H1 (cell line): ENCODE data around the gene TET2. TPM values are rescaled to one million over a fixed set of nuclear protein-coding genes. Genes with fewer than 3 reads are reported as not detected.

Source experiments
- CTCF ChIA-PET: fragments of 300-600 bp; sonication (Branson Sonifier 250); formaldehyde crosslinking; loops from one replicate; lab custom pipeline; 2021; ENCODE audit not compliant: partially characterized antibody; lab: Charles Lee
- POLR2A ChIA-PET: fragments of 300-600 bp; sonication (Branson Sonifier 250); formaldehyde crosslinking; loops from one replicate; lab custom pipeline; 2021; ENCODE audit warnings: inconsistent platforms; ENCODE audit not compliant: partially characterized antibody; lab: Charles Lee
- DNase-seq, 2 experiments: peaks; one replicate each; pipeline versions ENCODE4 v3.0.0 to v3.0.0-alpha.2; 2010 to 2022; ENCODE audit warnings: low spot score in 2 of 2, low read depth in 1 of 2, mixed read lengths in 1 of 2
- FAIRE-seq: peaks from 2 replicates; lab custom pipeline; 2011; peaks lifted over from hg19 to GRCh38; lab: Jason Lieb, UNC
- H2AFZ ChIP-seq: 2 replicates; pipeline ENCODE4 v1.8.1; 2012; ENCODE audit warnings: low read length, inconsistent platforms
- H2AK5ac ChIP-seq: 2 replicates; pipeline ENCODE4 v1.6.1; 2013; ENCODE audit warnings: low read depth, low read length
- H2BK120ac ChIP-seq: replicated peaks from 2 replicates; pipeline ENCODE3; 2013; ENCODE audit warnings: low read depth, low read length, inconsistent platforms
- H2BK12ac ChIP-seq: 2 replicates; pipeline ENCODE4 v1.6.1; 2013; ENCODE audit warnings: low read depth, low read length
- H2BK15ac ChIP-seq: 2 replicates; pipeline ENCODE4 v1.6.1; 2013; ENCODE audit warnings: low read length
- H2BK20ac ChIP-seq: 2 replicates; pipeline ENCODE4 v1.6.1; 2013; ENCODE audit warnings: low read length
- H2BK5ac ChIP-seq: 2 replicates; pipeline ENCODE4 v1.6.1; 2013; ENCODE audit warnings: low read depth, low read length
- H3K14ac ChIP-seq: 2 replicates; pipeline ENCODE4 v1.6.1; 2013; ENCODE audit warnings: inconsistent platforms; ENCODE audit not compliant: insufficient read length
- H3K18ac ChIP-seq: 2 replicates; pipeline ENCODE4 v1.6.1; 2013; ENCODE audit warnings: low read length; ENCODE audit errors: extremely low read depth
- H3K23ac ChIP-seq: 2 replicates; pipeline ENCODE4 v1.6.1; 2013; ENCODE audit warnings: inconsistent platforms; ENCODE audit not compliant: insufficient read length
- H3K23me2 ChIP-seq: 2 replicates; pipeline ENCODE4 v1.6.1; 2013; ENCODE audit warnings: low read depth, low read length
- H3K27ac ChIP-seq: 2 replicates; pipeline ENCODE4 v1.6.1; 2011; ENCODE audit warnings: low read depth, low read length, inconsistent platforms
- H3K27me3 ChIP-seq, 4 experiments: replicated peaks in 1 of 4; 1 replicate in 1 of 4; 2 replicates in 3 of 4; pipeline versions ENCODE4 v1.6.1 to v1.8.1; 2011 to 2013; ENCODE audit warnings: low read length in 3 of 4, mild to moderate bottlenecking in 3 of 4, inconsistent platforms in 2 of 4, mixed read lengths in 2 of 4, moderate library complexity in 1 of 4; ENCODE audit not compliant: control insufficient read depth in 3 of 4, insufficient read depth in 3 of 4; ENCODE audit errors: extremely low read depth in 1 of 4
- H3K36me3 ChIP-seq, 4 experiments: 2 replicates each; pipeline versions ENCODE4 v1.6.1 to v1.8.1; 2011 to 2013; ENCODE audit warnings: mild to moderate bottlenecking in 4 of 4, low read length in 3 of 4, moderate library complexity in 2 of 4, control low read depth in 1 of 4, inconsistent platforms in 1 of 4; ENCODE audit not compliant: insufficient read depth in 4 of 4, control insufficient read depth in 2 of 4
- H3K4ac ChIP-seq: replicated peaks from 2 replicates; pipeline ENCODE3; 2013; ENCODE audit warnings: low read length, low read depth, mixed read lengths, inconsistent platforms; ENCODE audit not compliant: insufficient read length
- H3K4me1 ChIP-seq, 4 experiments: replicated peaks in 1 of 4; 1 replicate in 1 of 4; 2 replicates in 3 of 4; pipeline versions ENCODE4 v1.6.1 to v1.8.1; 2011 to 2013; ENCODE audit warnings: low read length in 3 of 4, inconsistent platforms in 2 of 4, mixed read lengths in 1 of 4; ENCODE audit not compliant: insufficient read depth in 4 of 4, control insufficient read depth in 3 of 4
- H3K4me2 ChIP-seq, 2 experiments: 2 replicates each; pipeline versions ENCODE4 v1.6.1 to v1.8.1; 2011 to 2013; ENCODE audit warnings: low read depth in 2 of 2, low read length in 2 of 2, control low read depth in 1 of 2, inconsistent platforms in 1 of 2, mild to moderate bottlenecking in 1 of 2; ENCODE audit not compliant: insufficient read depth in 1 of 2
- H3K4me3 ChIP-seq, 4 experiments: fragments of 200-600, 300-600 bp in 1 of 4; sonication (generic), shearing (Covaris generic), sonication (Bioruptor Twin) in 1 of 4; 2 replicates each; pipeline versions ENCODE4 v1.5.1 to v1.8.1; 2011 to 2016; ENCODE audit warnings: low read length in 4 of 4, low read depth in 3 of 4, control low read depth in 2 of 4, inconsistent platforms in 2 of 4, mild to moderate bottlenecking in 2 of 4, mixed read lengths in 1 of 4, moderate library complexity in 1 of 4; ENCODE audit not compliant: insufficient read depth in 2 of 4; ENCODE audit errors: extremely low read depth in 1 of 4
- H3K56ac ChIP-seq: replicated peaks from 2 replicates; pipeline ENCODE3; 2013; ENCODE audit warnings: low read depth, mild to moderate bottlenecking, mixed read lengths, low read length, inconsistent platforms; ENCODE audit not compliant: insufficient read length
- H3K79me1 ChIP-seq: 2 replicates; pipeline ENCODE4 v1.6.1; 2013; ENCODE audit warnings: low read depth, low read length, control low read depth
- H3K79me2 ChIP-seq, 2 experiments: 2 replicates each; pipeline versions ENCODE4 v1.6.1 to v1.8.1; 2012 to 2013; ENCODE audit warnings: low read length in 2 of 2, mild to moderate bottlenecking in 2 of 2, inconsistent platforms in 1 of 2; ENCODE audit not compliant: insufficient read depth in 2 of 2, control insufficient read depth in 1 of 2
- H3K9ac ChIP-seq, 4 experiments: replicated peaks in 1 of 4; 1 replicate in 1 of 4; 2 replicates in 3 of 4; pipeline versions ENCODE4 v1.6.1 to v1.8.1; 2011 to 2013; ENCODE audit warnings: low read depth in 3 of 4, low read length in 3 of 4, control low read depth in 2 of 4, mild to moderate bottlenecking in 2 of 4, moderate library complexity in 2 of 4, inconsistent platforms in 1 of 4; ENCODE audit errors: extremely low read depth in 1 of 4
- H3K9me3 ChIP-seq, 2 experiments: 2 replicates each; pipeline versions ENCODE4 v1.6.1 to v1.8.1; 2012 to 2013; ENCODE audit warnings: mild to moderate bottlenecking in 2 of 2, moderate library complexity in 2 of 2, control low read depth in 1 of 2, inconsistent platforms in 1 of 2, low read depth in 1 of 2, low read length in 1 of 2, mixed read lengths in 1 of 2; ENCODE audit not compliant: insufficient read depth in 2 of 2
- H4K20me1 ChIP-seq, 2 experiments: replicated peaks in 1 of 2; 2 replicates each; pipeline versions ENCODE3 to v1.8.1; 2011 to 2013; ENCODE audit warnings: inconsistent platforms in 2 of 2, low read length in 2 of 2, mild to moderate bottlenecking in 1 of 2; ENCODE audit not compliant: insufficient read depth in 2 of 2, control insufficient read depth in 1 of 2
- H4K5ac ChIP-seq: 2 replicates; pipeline ENCODE4 v1.6.1; 2013; ENCODE audit warnings: low read length, low read depth, mixed read lengths, inconsistent platforms; ENCODE audit not compliant: insufficient read length
- H4K8ac ChIP-seq: 2 replicates; pipeline ENCODE4 v1.8.0; 2013; ENCODE audit warnings: mild to moderate bottlenecking, moderate library complexity, low read length, inconsistent platforms; ENCODE audit not compliant: insufficient read depth; ENCODE audit errors: extremely low read depth
- H4K91ac ChIP-seq: replicated peaks from 2 replicates; pipeline ENCODE3; 2013; ENCODE audit warnings: low read length, mixed read lengths, inconsistent platforms; ENCODE audit not compliant: insufficient read length
- CTBP2 ChIP-seq: IDR thresholded peaks from 2 replicates; pipeline ENCODE4 v1.7.0; 2011; ENCODE audit warnings: borderline replicate concordance, mild to moderate bottlenecking, moderate library complexity, mixed read lengths, low read length; ENCODE audit not compliant: insufficient read depth, insufficient read length
- JUN ChIP-seq: IDR thresholded peaks from 2 replicates; pipeline ENCODE4 v1.6.1; 2011; ENCODE audit warnings: low read depth, mild to moderate bottlenecking, improper control_type of control experiment, low read length
- NANOG ChIP-seq: IDR thresholded peaks from 2 replicates; pipeline ENCODE4 v1.6.1; 2011; ENCODE audit warnings: low read length, low read depth, mild to moderate bottlenecking, inconsistent platforms; ENCODE audit not compliant: insufficient read depth, poor library complexity, severe bottlenecking
- SAP30 ChIP-seq: fragments of 300-600 bp; sonication (generic); IDR thresholded peaks from 2 replicates; pipeline ENCODE4 v1.7.1; 2012; ENCODE audit warnings: low read length, moderate library complexity, mild to moderate bottlenecking, inconsistent platforms; ENCODE audit not compliant: insufficient read depth, insufficient replicate concordance
- SIN3A ChIP-seq, 2 experiments: IDR thresholded peaks in 1 of 2; conservative IDR thresholded peaks in 1 of 2; 2 replicates each; pipeline ENCODE4 v1.6.1; 2011 to 2012; ENCODE audit warnings: low read length in 2 of 2, improper control_type of control experiment in 1 of 2, low read depth in 1 of 2, mild to moderate bottlenecking in 1 of 2
- TEAD4 ChIP-seq: IDR thresholded peaks from 2 replicates; pipeline ENCODE4 v1.6.1; 2012; ENCODE audit warnings: low read depth, low read length, inconsistent platforms, mixed read lengths
- WGBS, 2 experiments: shearing (Covaris generic) in 1 of 2; methylation state at CpG; one replicate each; pipeline versions ENCODE4 v1.1.6 to v1.1.7; 2013 to 2015; ENCODE audit warnings: low lambda C conversion rate in 2 of 2, mixed read lengths in 2 of 2, inconsistent platforms in 1 of 2, low coverage in 1 of 2, missing lambda C conversion rate in 1 of 2; ENCODE audit not compliant: insufficient replicate concordance in 2 of 2, insufficient coverage in 1 of 2, insufficient read length in 1 of 2; ENCODE audit errors: extremely low coverage in 1 of 2, missing lambda C conversion rate in 1 of 2; 5-methylcytosine and 5-hydroxymethylcytosine counted together
- polyA plus RNA-seq, 7 experiments: library from polyadenylated mRNA; depleted of rRNA in 3 of 7; stranded (reverse) in 5 of 7; unstranded in 2 of 7; fragments of >200 nt in 5 of 7; fragments of 200-250 nt in 2 of 7; gene quantifications; 1 replicate in 5 of 7; 2 replicates in 1 of 7; 4 replicates in 1 of 7; pipeline versions ENCODE4 v1.2.1 to v1.2.3, GENCODE V29; 2011 to 2013; ENCODE audit warnings: missing spikeins in 2 of 7, mixed read lengths in 2 of 7
- total RNA-seq: library from RNA; stranded (reverse); fragmentation: NEBNext Ultra II Directional; extraction: Animal tissue kit (Norgen Biotek cat#: 25700); gene quantifications from 2 replicates; pipeline ENCODE4 v1.2.1, GENCODE V29; 2021
- TF ChIP-seq, protein P1 (sequence below): IDR thresholded peaks from 2 replicates; pipeline ENCODE4 v1.6.1; 2012; ENCODE audit warnings: inconsistent platforms

The TET2 gene
- total and polyA plus RNA-seq, 2 of the 8 experiments (the other 6 are each of a cell fraction or from before 2014, with no cell fraction given), result 1.0 to 2.6 TPM

DNA sequence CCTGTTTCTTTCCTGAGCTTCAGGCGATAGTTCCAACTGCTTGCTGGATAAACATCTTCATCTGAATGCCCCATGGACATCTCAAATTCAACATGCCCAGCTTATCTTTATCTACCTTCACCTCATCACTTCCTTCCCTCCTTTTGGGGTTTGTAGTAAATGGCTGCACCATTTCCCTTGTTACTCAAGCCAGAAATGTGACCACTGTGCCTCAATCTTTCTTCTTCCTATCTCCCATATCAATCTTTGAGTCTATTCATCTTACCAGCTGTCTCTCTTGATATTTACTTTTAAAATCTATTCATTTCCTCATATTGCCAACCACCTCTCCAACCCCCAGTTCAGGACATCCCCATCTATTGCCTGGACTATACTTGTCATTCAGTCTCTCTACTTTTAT is 171.8 kb downstream of the TET2 start:
- Histone ChIP-seq H4K91ac (no peak overlapping the region), H4K8ac (no peak overlapping the region), H3K79me2 (no peaks in the 10 kb centered on the region), H3K56ac (no peak overlapping the region), H3K4me1 (no peaks in the 10 kb centered on the region), H3K9me3 (peaks cover 4 to 5% of the 10 kb centered on the region in 2 experiments; a peak in 3 of 4 replicates), H2BK15ac (no peak overlapping the region), H3K14ac (no peak overlapping the region), H2AFZ (no peak overlapping the region), H3K23ac (no peak overlapping the region), H3K9ac (no peak overlapping the region), H2BK120ac (no peak overlapping the region), H3K36me3 (no peaks in the 10 kb centered on the region), H3K4ac (no peak overlapping the region), H3K27ac (no peak overlapping the region), H3K23me2 (no peaks in the 10 kb centered on the region), H3K27me3 (no peaks in the 10 kb centered on the region), H2BK5ac (no peak overlapping the region), H3K4me3 (no peak overlapping the region), H2BK20ac (no peak overlapping the region), H2BK12ac (no peak overlapping the region), H3K18ac (no peak overlapping the region), H4K5ac (no peak overlapping the region), H4K20me1 (no peaks in the 10 kb centered on the region), H3K4me2 (no peak overlapping the region), H3K79me1 (no peaks in the 10 kb centered on the region), H2AK5ac (no peak overlapping the region)
- no peak for DNase-seq
- ChIA-PET POLR2A (no interaction called here), CTCF (no interaction called here)
- no peak for FAIRE-seq
- 91% methylated on average over 1 of the region's 1 CpG; no CpG with 5 or more reads in 1 of the 2 experiments for WGBS, 2 experiments
- TF ChIP-seq, protein P1, sequence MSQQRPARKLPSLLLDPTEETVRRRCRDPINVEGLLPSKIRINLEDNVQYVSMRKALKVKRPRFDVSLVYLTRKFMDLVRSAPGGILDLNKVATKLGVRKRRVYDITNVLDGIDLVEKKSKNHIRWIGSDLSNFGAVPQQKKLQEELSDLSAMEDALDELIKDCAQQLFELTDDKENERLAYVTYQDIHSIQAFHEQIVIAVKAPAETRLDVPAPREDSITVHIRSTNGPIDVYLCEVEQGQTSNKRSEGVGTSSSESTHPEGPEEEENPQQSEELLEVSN, result no peak
- TF ChIP-seq SIN3A (conservative IDR thresholded peaks at IDR 0.05 in 1 of 2, IDR thresholded peaks at IDR 0.05 in 1 of 2; ENCODE audit: low read depth in 1 of 2, low read length in 2 of 2), result no peak
- no peak for TF ChIP-seq NANOG
- TF ChIP-seq CTBP2, result no peak
- no peak for TF ChIP-seq JUN
- no peak for TF ChIP-seq TEAD4
- no peak for TF ChIP-seq SAP30
